Prostate gland (tissue), 2 donors: Measurements from ENCODE around the gene PDGFC.

Experiments
- POLR2AphosphoS5 ChIP-seq: sonication (generic); formaldehyde crosslinking; IDR thresholded peaks from one replicate; pipeline ENCODE4 v1.6.1; 2017; ENCODE audit warnings: antibody characterized with exemption
- TF ChIP-seq, protein P1 (sequence below), 4 experiments: fragments of 200-600 bp in 2 of 4; fragments of 450-650 bp in 2 of 4; sonication (generic) in 2 of 4; IDR thresholded peaks; 1 replicate in 3 of 4; 2 replicates in 1 of 4; pipeline ENCODE4 v1.5.1; 2016 to 2019; ENCODE audit warnings: antibody characterized with exemption in 4 of 4, mild to moderate bottlenecking in 2 of 4, moderate library complexity in 2 of 4

DNA sequence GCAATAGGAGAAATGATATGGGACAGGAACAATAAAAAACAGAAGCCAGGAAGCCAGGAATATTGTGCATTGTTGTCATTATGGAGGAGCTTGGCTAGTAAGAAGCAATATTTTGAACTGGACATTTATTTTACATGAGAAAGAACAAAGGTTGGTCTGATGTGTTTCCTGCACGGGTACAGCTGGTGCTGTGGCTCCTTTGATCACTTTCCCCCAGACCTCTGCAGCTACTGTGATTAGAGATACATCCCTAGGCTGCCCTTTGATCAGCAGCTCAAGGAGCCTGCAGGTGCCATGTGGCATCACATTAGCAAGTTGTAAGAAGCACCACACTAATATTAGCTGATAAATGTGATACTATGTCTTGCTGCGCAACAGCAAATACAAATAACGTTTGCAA, 2.5 kb downstream of the PDGFC start:
- TF ChIP-seq, protein P1, sequence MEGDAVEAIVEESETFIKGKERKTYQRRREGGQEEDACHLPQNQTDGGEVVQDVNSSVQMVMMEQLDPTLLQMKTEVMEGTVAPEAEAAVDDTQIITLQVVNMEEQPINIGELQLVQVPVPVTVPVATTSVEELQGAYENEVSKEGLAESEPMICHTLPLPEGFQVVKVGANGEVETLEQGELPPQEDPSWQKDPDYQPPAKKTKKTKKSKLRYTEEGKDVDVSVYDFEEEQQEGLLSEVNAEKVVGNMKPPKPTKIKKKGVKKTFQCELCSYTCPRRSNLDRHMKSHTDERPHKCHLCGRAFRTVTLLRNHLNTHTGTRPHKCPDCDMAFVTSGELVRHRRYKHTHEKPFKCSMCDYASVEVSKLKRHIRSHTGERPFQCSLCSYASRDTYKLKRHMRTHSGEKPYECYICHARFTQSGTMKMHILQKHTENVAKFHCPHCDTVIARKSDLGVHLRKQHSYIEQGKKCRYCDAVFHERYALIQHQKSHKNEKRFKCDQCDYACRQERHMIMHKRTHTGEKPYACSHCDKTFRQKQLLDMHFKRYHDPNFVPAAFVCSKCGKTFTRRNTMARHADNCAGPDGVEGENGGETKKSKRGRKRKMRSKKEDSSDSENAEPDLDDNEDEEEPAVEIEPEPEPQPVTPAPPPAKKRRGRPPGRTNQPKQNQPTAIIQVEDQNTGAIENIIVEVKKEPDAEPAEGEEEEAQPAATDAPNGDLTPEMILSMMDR (IDR thresholded peaks at IDR 0.05) = no peak
- no peak for TF ChIP-seq POLR2AphosphoS5
